GM13976 (cell line): ENCODE measurements around the gene WDFY4.
"Not testable (repeated sequence)": the region's sequence is repeated elsewhere in the genome, so short reads cannot be mapped to it uniquely, and the experiment has no call there.

ENCODE experiments used
- DNase-seq: peaks from one replicate; pipeline ENCODE4 v3.0.0; 2012; ENCODE audit warnings: low spot score
- CTCF ChIP-seq: IDR thresholded peaks from 2 replicates; pipeline ENCODE4 v1.5.1; 2012; ENCODE audit warnings: borderline replicate concordance, mild to moderate bottlenecking; ENCODE audit not compliant: insufficient read depth; ENCODE audit errors: extremely low read depth, missing control alignments, control extremely low read depth
- in situ Hi-C: fragments of 300-500 bp; cut with MboI; formaldehyde crosslinking; loops from one replicate; pipeline ENCODE4 v1.12.0; 2022; ENCODE audit warnings: low sequenced_read_pairs, mixed read lengths, inconsistent platforms; ENCODE audit not compliant: unreplicated experiment

The WDFY4 gene

GRCh38 chr10:48638739-48639527 lies 45.7 kb upstream of the WDFY4 start:
- no peak for DNase-seq
- TF ChIP-seq CTCF = no peak
- in situ Hi-C loops = no loop called here

GRCh38 chr10:48639632-48640031 lies 45.0 kb upstream of the WDFY4 start:
- in situ Hi-C loops = no loop called here
- no peak for DNase-seq
- no peak for TF ChIP-seq CTCF

GRCh38 chr10:48640326-48640725 lies 44.3 kb upstream of the WDFY4 start:
- no peak for DNase-seq
- no peak for TF ChIP-seq CTCF
- in situ Hi-C loops = no loop called here

GRCh38 chr10:48641099-48641690 lies 43.5 kb upstream of the WDFY4 start:
- DNase-seq, in situ Hi-C loops: not testable (repeated sequence)

- DNase-seq = no peak
- in situ Hi-C loops = no loop called here
- no peak for TF ChIP-seq CTCF
Observed at GRCh38 chr10:48645600-48645999, 39.1 kb upstream of the WDFY4 start.

- in situ Hi-C loops, DNase-seq: not testable (repeated sequence)
Observed at GRCh38 chr10:48647073-48647472, 37.6 kb upstream of the WDFY4 start.

GRCh38 chr10:48648172-48648942 lies 36.3 kb upstream of the WDFY4 start:
- no peak for TF ChIP-seq CTCF
- in situ Hi-C loops = no loop called here
- no peak for DNase-seq
